Fibroblast of the aortic adventitia (primary cell): ENCODE data around the gene SUSD2. TPM values are rescaled to one million over a fixed set of nuclear protein-coding genes. Genes with fewer than 3 reads are reported as not detected.

ENCODE experiments used
- DNase-seq: peaks from one replicate; pipeline ENCODE4 v3.0.0-alpha.2; 2010; ENCODE audit warnings: low read depth
- H3K4me3 ChIP-seq: 2 replicates; pipeline ENCODE4 v1.5.1; 2011; ENCODE audit warnings: low read depth, mild to moderate bottlenecking, control low read depth, low read length, moderate library complexity
- CTCF ChIP-seq: IDR thresholded peaks from 2 replicates; pipeline ENCODE4 v1.5.1; 2011; ENCODE audit warnings: mild to moderate bottlenecking, low read length, control low read depth, inconsistent platforms; ENCODE audit not compliant: insufficient read depth
- total RNA-seq: library from RNA; depleted of rRNA; stranded (reverse); fragments of >200 nt; gene quantifications from 2 replicates; pipeline ENCODE4 v1.2.3, GENCODE V29; 2012; ENCODE audit warnings: low replicate concordance

Gene SUSD2
- total RNA-seq, 1 donor = 0.99 TPM

- no peak for TF ChIP-seq CTCF
Observed at GRCh38 chr22:24153353-24153752, 27.9 kb upstream of the SUSD2 start.

GRCh38 chr22:24153959-24154358, 27.3 kb upstream of the SUSD2 start:
- no peak for DNase-seq
- no peak for TF ChIP-seq CTCF
- H3K4me3 ChIP-seq = no peak overlapping the region

More at GRCh38 chr22:24153353-24153752, 27.9 kb upstream of the SUSD2 start:
- H3K4me3 ChIP-seq = no peak overlapping the region
- DNase-seq = no peak

- DNase-seq = no peak
- no peak for TF ChIP-seq CTCF
- no peak overlapping the region for H3K4me3 ChIP-seq
Observed at GRCh38 chr22:24154826-24155225, 26.5 kb upstream of the SUSD2 start.

GRCh38 chr22:24155627-24156140, 25.6 kb upstream of the SUSD2 start:
- no peak for TF ChIP-seq CTCF
- peak; percentile 62 for DNase-seq
- peak overlapping the region; percentile 89 for H3K4me3 ChIP-seq

- H3K4me3 ChIP-seq = peak overlapping the region; percentile 89
- peak; percentile 32 for DNase-seq
- TF ChIP-seq CTCF = no peak
Observed at GRCh38 chr22:24156141-24156912, 25.0 kb upstream of the SUSD2 start.

- peak overlapping the region; percentile 89 for H3K4me3 ChIP-seq
- DNase-seq = peak; percentile 62
- peak; percentile 91 for TF ChIP-seq CTCF
Observed at GRCh38 chr22:24156913-24157821, 24.1 kb upstream of the SUSD2 start.
